Keratinocyte (primary cell): ENCODE results near the gene OR2T3. TPM values are rescaled to one million over a fixed set of nuclear protein-coding genes. Genes with fewer than 3 reads are reported as not detected.
"Not testable (repeated sequence)": the region's sequence is repeated elsewhere in the genome, so short reads cannot be mapped to it uniquely, and the experiment has no call there.

Experiments used
- DNase-seq: peaks from one replicate; pipeline ENCODE4 v3.0.0-alpha.2; 2011; ENCODE audit warnings: low read depth, missing footprints, low spot score
- FAIRE-seq: peaks from 2 replicates; lab custom pipeline; 2011; peaks lifted over from hg19 to GRCh38; lab: Jason Lieb, UNC
- H2AFZ ChIP-seq: 2 replicates; pipeline ENCODE4 v1.6.0; 2012; ENCODE audit warnings: low read length, control low read depth, inconsistent platforms; ENCODE audit not compliant: control insufficient read depth
- H3K27ac ChIP-seq: 2 replicates; pipeline ENCODE4 v1.5.1; 2011; ENCODE audit warnings: low read length; ENCODE audit not compliant: control insufficient read depth, insufficient read depth
- H3K27me3 ChIP-seq: 3 replicates; pipeline ENCODE4 v1.6.0; 2011; ENCODE audit warnings: low read length; ENCODE audit not compliant: control insufficient read depth, insufficient read depth; ENCODE audit errors: extremely low read depth
- H3K36me3 ChIP-seq, 2 experiments: 2 replicates in 1 of 2; 3 replicates in 1 of 2; pipeline ENCODE4 v1.5.1; 2011; ENCODE audit warnings: low read length in 2 of 2, mild to moderate bottlenecking in 1 of 2; ENCODE audit not compliant: control insufficient read depth in 2 of 2, insufficient read depth in 2 of 2; ENCODE audit errors: extremely low read depth in 1 of 2
- H3K4me1 ChIP-seq: 3 replicates; pipeline ENCODE4 v1.5.1; 2011; ENCODE audit warnings: low read length; ENCODE audit not compliant: control insufficient read depth, insufficient read depth; ENCODE audit errors: extremely low read depth
- H3K4me2 ChIP-seq: 3 replicates; pipeline ENCODE4 v1.6.0; 2011; ENCODE audit warnings: low read depth, low read length; ENCODE audit not compliant: control insufficient read depth, insufficient read depth; ENCODE audit errors: extremely low read depth
- H3K4me3 ChIP-seq, 3 experiments: fragments of 200-600 bp in 1 of 3; sonication (generic) in 1 of 3; 2 replicates in 2 of 3; 3 replicates in 1 of 3; pipeline ENCODE4 v1.5.1; 2011 to 2016; ENCODE audit warnings: low read length in 3 of 3, mild to moderate bottlenecking in 3 of 3, control low read depth in 2 of 3, inconsistent platforms in 1 of 3, low read depth in 1 of 3, mixed read lengths in 1 of 3, mixed run types in 1 of 3, moderate library complexity in 1 of 3; ENCODE audit not compliant: control insufficient read depth in 2 of 3, insufficient read depth in 2 of 3; ENCODE audit errors: extremely low read depth in 1 of 3
- H3K79me2 ChIP-seq: 2 replicates; pipeline ENCODE4 v1.6.0; 2012; ENCODE audit warnings: low read length; ENCODE audit not compliant: control insufficient read depth, insufficient read depth
- H3K9ac ChIP-seq: 3 replicates; pipeline ENCODE4 v1.6.0; 2011; ENCODE audit warnings: low read length; ENCODE audit not compliant: control insufficient read depth, insufficient read depth; ENCODE audit errors: extremely low read depth
- H3K9me1 ChIP-seq: 3 replicates; pipeline ENCODE4 v1.6.0; 2011; ENCODE audit warnings: low read length; ENCODE audit not compliant: control insufficient read depth, insufficient read depth; ENCODE audit errors: extremely low read depth
- H3K9me3 ChIP-seq: 2 replicates; pipeline ENCODE4 v1.5.1; 2012; ENCODE audit warnings: low read depth, low read length; ENCODE audit not compliant: control insufficient read depth
- H4K20me1 ChIP-seq: 3 replicates; pipeline ENCODE4 v1.6.0; 2011; ENCODE audit warnings: low read length; ENCODE audit not compliant: control insufficient read depth, insufficient read depth; ENCODE audit errors: extremely low read depth
- dilution Hi-C: fragments of 300-500 bp; cut with MboI; formaldehyde crosslinking; loops from one replicate; pipeline ENCODE4 v1.7.0; 2020; ENCODE audit warnings: low sequenced_read_pairs; ENCODE audit not compliant: extremely low pct_ligation_motif_present
- polyA plus RNA-seq, 5 experiments: library from polyadenylated mRNA; depleted of rRNA in 3 of 5; stranded (reverse) in 3 of 5; stranded (forward) in 1 of 5; unstranded in 1 of 5; fragments of >200 nt; gene quantifications; 1 replicate in 1 of 5; 2 replicates in 3 of 5; 3 replicates in 1 of 5; pipeline versions ENCODE4 v1.2.1 to v1.2.3, GENCODE V29; 2011 to 2012; ENCODE audit warnings: missing spikeins in 2 of 5, low read depth in 1 of 5, low replicate concordance in 1 of 5

Gene OR2T3
- polyA plus RNA-seq, 1 donor (not counting 4 experiments of a cell fraction or from before 2014, with no cell fraction given), result not detected

GRCh38 chr1:248432201-248432600, 41.0 kb upstream of the OR2T3 start:
- H3K9ac ChIP-seq, H3K36me3 ChIP-seq, H3K4me3 ChIP-seq, H3K9me3 ChIP-seq, H4K20me1 ChIP-seq, H3K27ac ChIP-seq, H3K4me2 ChIP-seq, DNase-seq, H3K9me1 ChIP-seq, FAIRE-seq, H2AFZ ChIP-seq, H3K4me1 ChIP-seq, dilution Hi-C loops, H3K27me3 ChIP-seq, H3K79me2 ChIP-seq: not testable (repeated sequence)

DNA sequence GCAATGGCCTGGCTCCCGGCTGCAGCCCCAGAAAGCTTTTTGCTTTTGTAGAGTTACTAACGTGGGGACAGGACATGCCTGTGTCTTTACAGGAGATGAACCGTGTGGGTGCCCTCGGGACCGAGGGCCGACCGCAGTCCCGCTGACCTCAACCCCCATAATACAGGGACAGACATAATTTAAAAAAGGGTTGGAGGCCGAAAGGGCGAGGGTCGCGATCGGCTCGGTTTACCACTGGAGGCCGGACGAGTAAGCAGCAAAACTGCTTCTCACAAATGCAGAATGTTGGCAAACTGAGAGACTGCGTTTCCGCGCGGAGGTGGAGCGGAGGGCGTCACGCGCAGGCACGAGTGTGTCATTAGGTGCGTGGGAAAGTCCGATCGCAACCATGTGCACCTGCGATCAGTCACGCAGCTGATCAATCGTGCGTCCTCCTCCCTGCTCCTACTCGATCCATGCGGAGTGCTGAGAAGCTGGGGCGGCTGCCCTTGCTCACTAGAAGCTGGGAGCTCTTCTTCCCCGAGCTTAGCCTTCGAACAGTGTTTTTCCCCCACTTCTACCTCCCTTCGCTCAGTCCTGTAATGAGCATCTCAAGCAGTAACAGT, 39.2 kb upstream of the OR2T3 start:
- H3K27ac ChIP-seq, H3K36me3 ChIP-seq, FAIRE-seq, H3K79me2 ChIP-seq, dilution Hi-C loops, H3K4me3 ChIP-seq, H3K9me3 ChIP-seq, H2AFZ ChIP-seq, H3K9me1 ChIP-seq, H4K20me1 ChIP-seq, H3K4me1 ChIP-seq, H3K4me2 ChIP-seq, H3K27me3 ChIP-seq, DNase-seq, H3K9ac ChIP-seq: not testable (repeated sequence)

GRCh38 chr1:248434913-248435312, 38.2 kb upstream of the OR2T3 start:
- H2AFZ ChIP-seq, H3K9me1 ChIP-seq, FAIRE-seq, H4K20me1 ChIP-seq, H3K9me3 ChIP-seq, H3K4me1 ChIP-seq, H3K27ac ChIP-seq, H3K79me2 ChIP-seq, H3K9ac ChIP-seq, DNase-seq, H3K27me3 ChIP-seq, H3K4me2 ChIP-seq, dilution Hi-C loops, H3K36me3 ChIP-seq, H3K4me3 ChIP-seq: not testable (repeated sequence)

GRCh38 chr1:248436303-248436702, 36.8 kb upstream of the OR2T3 start:
- H3K27me3 ChIP-seq, H3K4me2 ChIP-seq, H3K4me3 ChIP-seq, H3K9me1 ChIP-seq, H3K36me3 ChIP-seq, dilution Hi-C loops, H3K27ac ChIP-seq, H3K9ac ChIP-seq, H2AFZ ChIP-seq, H3K4me1 ChIP-seq, FAIRE-seq, H4K20me1 ChIP-seq, H3K9me3 ChIP-seq, H3K79me2 ChIP-seq, DNase-seq: not testable (repeated sequence)

DNA sequence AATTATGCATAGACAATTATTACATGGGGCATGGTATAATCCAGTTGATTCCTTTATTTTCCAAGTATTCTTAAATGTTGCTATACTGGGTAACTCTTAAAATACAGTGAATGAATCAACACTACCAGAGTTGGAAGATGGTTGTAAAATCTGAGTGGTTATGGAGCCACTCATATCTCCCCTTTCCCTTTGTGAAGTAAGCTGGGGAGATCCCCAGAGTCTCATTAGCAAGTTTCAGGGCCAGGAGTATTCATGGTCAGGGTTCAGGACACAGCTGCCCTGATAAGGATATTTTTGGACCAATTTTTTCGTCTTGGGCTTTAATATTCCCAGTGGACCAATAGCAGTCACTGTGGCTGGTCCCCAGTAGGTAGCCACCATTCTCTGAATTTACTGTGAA, 34.5 kb upstream of the OR2T3 start:
- H2AFZ ChIP-seq, H4K20me1 ChIP-seq, H3K4me3 ChIP-seq, H3K9me3 ChIP-seq, H3K4me2 ChIP-seq, H3K27ac ChIP-seq, dilution Hi-C loops, H3K9ac ChIP-seq, H3K4me1 ChIP-seq, H3K36me3 ChIP-seq, H3K9me1 ChIP-seq, H3K79me2 ChIP-seq, H3K27me3 ChIP-seq, DNase-seq, FAIRE-seq: not testable (repeated sequence)
